ENCODE measurements around the gene RNF182.
A peak's percentile ranks its signal among the peaks of the same experiment; 100 is the strongest.
"Not testable (repeated sequence)": the region's sequence is repeated elsewhere in the genome, so short reads cannot be mapped to it uniquely, and the experiment has no call there.

RNF182 gene, protein sequence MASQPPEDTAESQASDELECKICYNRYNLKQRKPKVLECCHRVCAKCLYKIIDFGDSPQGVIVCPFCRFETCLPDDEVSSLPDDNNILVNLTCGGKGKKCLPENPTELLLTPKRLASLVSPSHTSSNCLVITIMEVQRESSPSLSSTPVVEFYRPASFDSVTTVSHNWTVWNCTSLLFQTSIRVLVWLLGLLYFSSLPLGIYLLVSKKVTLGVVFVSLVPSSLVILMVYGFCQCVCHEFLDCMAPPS

DNA sequence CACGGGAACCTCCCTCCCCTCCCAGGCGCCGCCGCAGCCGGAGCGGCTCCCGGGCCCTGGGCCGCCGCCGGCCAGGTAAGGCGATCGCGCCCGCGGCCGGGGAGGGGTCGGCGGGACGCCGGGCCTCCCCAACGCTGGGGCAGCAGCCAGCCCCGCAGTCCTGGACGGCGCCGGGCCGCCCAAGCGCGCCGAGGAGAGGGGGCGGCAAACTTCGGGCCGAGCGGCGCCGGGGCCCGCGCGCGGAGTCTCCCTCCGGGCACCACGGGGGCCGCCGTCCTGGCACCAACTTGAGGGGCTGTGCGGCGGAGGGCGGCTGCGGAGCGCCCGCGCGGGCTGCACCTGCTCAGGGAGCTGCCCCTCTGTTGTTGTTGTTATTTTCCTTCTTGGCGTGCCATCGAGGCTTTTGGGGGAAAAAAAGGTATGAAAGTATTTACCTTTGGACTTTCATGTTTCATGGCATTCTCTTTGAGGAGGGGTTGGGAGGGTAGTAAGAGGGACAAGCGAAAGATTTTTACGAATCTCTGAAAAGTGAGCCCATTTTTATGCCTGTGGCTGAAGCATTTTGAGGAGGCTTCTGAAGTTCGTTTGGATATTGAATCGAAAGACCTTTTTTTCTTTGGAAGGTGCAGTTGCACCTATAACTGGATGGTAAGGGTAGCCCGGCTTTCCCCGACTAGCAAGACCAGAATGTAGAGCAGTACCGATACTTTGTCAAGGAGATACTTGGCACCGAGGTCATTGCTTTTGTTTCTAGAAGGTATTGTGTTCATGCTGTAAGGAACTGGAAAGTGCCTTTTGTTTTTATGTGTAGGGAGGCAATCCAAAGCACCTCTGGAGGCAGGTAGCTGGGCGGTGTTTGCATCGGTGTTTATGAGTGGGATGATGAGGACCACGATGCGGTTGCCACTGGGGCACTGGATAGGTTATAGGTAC is at the start of gene RNF182:
Gene RNF182 (plus strand): TSS at position 4 of the 933 bp plus-strand sequence. CDS start 52,168 bp downstream, outside the sequence.
- intact Hi-C loops (cut with DNase I): no loop called here

DNA sequence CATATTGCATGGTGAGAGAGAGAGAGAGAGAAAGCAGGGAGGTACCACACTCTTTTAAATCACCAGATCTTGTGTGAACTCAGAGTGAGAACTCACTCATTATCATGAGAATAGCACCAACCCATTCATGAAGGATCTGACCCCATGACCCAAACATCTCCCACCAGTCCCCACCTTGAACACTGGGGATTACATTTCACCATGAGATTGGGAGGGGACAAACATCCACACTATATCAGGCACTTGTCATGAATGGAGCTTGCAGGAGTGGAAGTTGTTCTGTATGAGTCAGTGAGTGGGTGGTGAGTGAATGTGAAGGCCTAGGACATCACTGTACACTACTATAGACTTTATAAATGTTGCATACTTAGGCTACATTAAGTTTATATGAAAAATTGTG is 47.7 kb upstream of the RNF182 start:
- intact Hi-C loops (cut with DNase I): no loop called here
- no peak for DNase-seq

More for the DNA sequence above, at the start of gene RNF182:
- no peak for DNase-seq

DNA sequence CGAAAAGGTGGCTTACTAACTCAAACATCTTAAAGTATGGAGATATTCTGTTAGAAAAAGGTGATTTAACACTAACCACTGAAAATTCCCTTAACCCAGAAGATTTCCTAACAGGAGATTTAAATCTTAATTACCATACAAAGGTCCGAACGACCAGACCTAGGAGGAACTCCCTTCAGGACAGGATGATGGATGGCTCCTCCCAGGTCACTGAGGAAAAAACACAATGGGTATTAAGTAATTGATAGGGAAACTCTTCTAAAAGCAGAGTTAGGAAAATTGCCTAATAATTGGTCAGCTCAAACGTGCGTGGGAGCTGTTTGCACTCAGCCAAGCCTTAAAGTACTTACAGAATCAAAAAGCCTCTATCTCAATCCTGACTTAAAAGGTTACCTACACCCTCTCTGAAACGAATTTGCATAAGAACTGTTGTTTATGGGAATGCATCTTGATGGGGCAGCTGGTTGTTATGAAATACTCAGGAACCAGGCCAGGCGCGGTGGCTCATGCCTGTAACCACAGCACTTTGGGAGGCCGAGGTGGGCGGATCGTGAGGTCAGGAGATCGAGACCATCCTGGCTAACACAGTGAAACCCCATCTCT is 44.6 kb upstream of the RNF182 start:
- DNase-seq; intact Hi-C loops (cut with DNase I): not testable (repeated sequence)

DNA sequence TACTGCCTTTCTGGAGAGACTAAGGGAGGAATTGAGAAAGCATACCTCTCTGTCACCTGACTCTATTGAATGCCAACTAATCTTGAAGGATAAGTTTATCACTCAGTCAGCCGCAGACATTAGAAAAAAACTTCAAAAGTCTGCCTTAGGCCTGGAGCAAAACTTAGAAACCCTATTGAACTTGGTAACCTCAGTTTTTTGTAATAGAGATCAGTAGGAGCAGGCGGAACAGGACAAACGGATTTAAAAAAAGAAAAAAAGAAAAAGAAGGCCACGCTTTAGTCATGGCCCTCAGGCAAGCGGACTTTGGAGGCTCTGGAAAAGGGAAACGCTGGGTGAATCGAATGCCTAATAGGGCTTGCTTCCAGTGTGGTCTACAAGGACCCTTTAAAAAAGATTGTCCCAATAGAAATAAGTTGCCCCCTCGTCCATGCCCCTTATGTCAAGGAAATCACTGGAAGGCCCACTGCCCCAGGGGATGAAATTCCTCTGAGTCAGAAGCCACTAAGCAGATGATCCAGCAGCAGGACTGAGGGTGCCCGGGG is 43.1 kb upstream of the RNF182 start:
- intact Hi-C loops (cut with DNase I): no loop called here
- no peak for DNase-seq

DNA sequence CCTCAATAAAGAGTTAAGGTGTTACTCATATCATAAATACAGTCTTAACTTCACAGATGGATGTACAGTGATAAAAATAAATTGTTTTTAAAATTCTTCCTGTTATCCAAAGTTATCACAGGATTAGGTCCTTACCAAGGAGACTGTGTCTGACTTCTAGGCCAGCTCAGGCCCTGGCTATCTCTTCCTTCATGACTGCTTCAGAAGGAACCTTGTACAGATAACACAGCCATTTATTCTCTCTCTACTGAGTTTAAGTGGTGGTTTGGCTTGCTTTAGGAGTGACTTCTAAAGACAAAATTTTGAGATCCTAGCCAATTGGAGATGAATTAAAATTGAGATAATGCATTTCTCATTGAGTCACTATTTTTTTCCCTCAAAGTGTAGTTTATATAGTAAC is 40.8 kb upstream of the RNF182 start:
- intact Hi-C loops (cut with DNase I): no loop called here
- DNase-seq: no peak

DNA sequence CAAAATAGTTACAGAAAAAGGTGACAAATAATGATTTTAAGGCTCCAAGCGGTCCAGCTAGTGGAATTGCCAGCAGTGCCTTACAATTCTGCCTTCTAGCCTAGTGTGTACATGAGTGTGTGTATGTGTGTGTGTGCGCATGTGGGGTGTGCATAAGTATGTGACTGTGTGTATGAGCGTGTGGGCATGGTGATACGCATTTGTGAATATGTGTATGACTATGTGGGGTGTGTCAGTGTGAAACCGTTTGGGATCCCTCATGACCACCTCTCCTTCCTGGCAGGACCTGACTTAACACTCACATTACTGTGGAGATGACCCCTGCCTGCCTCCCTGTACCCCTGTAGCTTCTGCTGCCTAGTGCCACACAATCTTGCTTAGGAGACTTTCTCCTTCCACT is 40.4 kb upstream of the RNF182 start:
- intact Hi-C loops (cut with DNase I): no loop called here
- DNase-seq: no peak

DNA sequence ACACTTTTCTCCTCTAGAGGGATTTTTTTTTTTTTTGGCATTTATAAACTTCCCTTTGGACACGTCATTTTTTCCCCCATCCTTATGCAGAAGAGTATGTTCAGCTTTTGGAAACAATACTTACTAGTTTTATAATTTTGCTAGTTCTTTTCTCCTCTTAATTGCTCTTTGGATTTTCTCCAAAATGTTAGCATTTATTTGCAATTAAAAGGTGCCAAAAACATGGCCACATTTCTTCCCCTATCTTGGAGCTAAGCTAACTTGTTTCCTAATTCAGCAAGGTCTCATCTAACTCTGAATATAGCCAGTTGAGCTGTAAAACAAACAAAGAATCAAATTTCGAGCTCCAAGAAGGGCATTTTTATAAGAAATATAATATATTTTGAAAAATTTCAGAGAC is 39.2 kb upstream of the RNF182 start:
- DNase-seq: no peak
- intact Hi-C loops (cut with DNase I): no loop called here

DNA sequence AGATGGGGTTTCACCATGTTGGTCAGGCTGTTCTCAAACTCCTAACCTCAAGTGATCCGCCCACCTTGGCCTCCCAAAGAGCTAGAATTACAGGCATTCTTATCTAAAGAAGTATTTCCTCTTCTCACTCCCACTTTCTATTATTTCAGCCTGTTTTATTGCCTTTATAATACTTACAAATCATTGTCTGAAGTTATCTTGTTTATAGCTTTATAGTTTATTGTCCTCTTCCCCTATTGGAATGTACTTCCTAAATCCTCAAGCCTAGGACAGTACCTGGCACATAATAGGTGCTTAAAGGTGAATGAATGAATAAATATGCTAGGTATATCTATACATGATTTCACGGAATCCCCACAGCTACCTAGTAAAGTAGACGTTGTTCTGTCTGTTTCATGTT is 37.8 kb upstream of the RNF182 start:
- DNase-seq: no peak
- intact Hi-C loops (cut with DNase I): no loop called here

DNA sequence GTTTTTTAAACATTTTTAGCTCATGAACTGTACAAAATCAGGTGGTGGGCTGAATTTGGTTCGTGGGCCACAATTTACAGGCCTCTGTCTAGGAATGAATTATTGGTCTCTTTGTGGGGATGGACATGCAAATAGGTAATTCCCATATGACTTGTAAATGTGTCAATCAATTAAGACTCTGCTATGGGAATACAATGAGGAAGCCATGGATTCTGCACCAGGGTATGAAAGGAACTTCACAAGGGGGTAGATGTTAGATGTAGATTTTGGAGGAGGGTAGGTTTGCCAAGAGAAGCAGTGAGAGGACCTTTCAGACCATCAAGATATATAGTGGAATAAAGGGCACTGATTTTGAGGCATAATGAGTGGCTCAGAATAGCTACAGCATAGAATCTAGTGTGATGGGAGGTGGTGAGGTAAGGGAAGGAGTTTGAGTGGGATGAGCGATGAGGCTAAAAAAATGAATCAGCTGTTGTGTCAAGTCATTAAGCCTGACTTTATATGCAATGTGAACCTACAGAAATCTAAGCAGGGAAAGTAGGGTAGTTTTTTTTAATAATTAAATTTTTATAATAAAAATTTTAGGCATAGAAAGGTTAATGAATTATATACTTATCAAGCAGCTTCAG is 32.6 kb upstream of the RNF182 start:
- DNase-seq: no peak
- intact Hi-C loops (cut with DNase I): no loop called here

DNA sequence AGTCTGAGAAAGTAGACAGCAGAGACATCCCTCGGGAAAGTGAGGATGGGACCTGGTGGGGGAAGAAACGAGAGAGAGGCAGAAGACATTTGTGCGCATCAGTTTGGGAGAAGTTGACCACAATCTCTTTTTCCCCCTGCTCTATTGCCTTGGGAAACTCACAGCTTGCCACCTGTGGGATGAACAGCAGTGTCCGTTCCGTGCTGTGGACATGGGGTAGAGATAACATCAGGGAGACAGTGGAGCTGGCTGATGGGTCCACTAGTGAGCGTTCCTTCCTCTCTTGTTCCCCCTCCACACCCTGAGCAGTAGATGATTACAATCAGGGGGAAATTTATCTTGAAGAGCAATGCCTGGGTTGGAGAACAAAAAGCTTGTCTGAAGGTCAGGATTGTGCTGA is 21.8 kb upstream of the RNF182 start:
- intact Hi-C loops (cut with DNase I): no loop called here

DNA sequence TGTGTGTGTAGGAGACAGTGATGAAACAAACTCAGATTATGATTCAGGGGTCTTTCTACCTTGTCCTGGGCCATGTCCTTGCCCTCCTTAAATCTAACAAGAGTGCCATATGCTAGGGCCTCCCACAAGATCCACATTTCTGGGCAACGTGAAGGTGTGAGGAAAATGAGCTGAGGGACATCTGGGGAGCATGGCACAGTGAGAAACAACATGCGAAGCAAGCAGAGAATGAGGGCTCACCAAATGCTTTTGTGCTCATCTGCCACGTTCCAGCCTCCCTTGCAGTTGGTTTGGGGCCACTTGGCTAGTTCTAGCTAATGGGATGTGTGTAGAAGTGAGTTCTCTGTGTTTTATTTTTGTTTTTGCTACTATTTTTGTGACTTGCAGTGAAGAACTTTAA is 21.4 kb upstream of the RNF182 start:
- intact Hi-C loops (cut with DNase I): no loop called here
- peak in 6 of 10 donors; percentile 16 to 88 (median 49) for DNase-seq

More for the DNA sequence above, 21.8 kb upstream of the RNF182 start:
- DNase-seq: no peak

DNA sequence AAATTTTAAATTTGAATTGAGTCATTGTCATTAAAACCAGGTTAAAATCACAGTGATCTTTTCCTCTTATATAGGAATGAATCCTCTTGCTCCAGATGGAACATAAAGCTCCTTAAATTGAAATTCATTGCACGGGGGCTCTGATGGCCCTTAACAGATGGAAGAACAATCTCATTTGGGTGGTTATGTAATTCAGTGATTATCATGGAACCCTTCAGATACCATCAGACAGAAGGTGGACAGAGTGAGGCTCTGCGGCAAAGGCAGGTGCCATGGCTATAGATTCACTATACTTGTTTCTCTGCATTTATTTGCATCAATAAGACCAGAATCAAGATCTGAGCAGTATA is 17.8 kb upstream of the RNF182 start:
- DNase-seq: no peak
- intact Hi-C loops (cut with DNase I): no loop called here

DNA sequence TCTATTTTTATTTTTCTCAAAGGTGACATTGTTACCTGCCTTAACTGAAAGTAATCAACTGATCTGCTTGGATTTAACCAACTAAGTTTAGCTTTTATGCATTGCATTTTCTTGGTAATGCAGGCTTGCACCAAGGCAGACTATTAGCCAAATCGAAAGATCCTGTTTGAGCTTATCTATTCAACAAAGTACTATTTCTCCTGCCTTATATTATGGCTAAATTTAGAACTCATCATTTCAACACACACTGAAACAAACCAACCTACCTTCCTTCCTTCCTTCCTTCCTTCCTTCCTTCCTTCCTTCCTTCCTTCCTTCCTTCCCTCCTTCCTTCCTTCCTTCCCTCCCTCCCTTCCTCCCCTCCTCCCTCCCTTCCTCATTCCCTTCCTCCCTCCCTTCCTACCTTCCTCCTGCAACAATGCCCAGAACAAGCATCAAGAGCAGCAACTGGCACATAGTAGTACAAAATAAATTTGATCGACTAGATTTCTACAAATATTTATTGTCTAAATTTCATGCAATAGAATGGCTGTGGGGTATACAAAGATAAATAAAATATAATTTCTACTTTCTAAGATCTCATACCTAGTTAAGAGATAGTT is 17.0 kb upstream of the RNF182 start:
- intact Hi-C loops (cut with DNase I): no loop called here
- no peak for DNase-seq

DNA sequence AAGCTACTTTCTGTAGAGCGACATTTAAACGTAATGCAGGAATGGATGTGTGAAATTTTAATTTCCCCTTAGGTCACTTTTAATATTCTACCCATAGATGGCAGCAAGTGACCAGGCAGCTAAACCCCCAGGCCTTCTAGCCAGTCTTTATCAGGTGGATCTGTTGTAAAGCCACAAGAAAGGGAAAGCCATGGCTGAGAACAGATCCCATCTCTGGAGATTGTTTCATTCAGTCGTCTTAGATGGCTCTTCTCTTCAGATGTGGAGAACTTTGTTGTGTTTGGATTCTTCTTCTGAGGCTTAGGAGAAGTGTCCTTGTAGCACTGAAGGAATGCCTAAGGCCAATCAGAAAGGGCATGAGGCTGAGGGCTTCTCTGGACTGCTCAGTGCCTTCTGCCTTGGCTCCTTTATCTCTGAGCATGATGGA is 15.8 kb upstream of the RNF182 start:
- DNase-seq: peak in 4 of 10 donors; percentile 20 to 72 (median 30)

DNA sequence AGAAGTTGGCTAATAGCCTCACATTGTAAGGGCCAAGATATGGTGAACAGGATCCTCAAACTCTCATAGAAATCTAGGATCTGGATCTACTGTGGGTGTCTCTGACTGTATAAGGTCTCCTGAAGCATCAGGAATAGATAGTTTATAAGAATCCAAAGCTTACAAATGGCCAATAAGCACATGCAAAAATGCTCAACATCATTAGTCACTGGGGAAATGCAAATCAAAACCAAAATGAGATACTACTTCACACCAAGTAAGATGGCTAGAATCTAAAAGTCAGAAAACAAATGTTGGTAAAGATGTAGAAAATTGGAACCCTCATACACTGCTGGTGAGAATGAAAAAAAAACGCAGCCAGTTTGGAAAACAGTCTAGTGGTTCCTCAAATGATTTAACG is 14.3 kb upstream of the RNF182 start:
- intact Hi-C loops (cut with DNase I): no loop called here

More for the DNA sequence above, 15.8 kb upstream of the RNF182 start:
- intact Hi-C loops (cut with DNase I): loop anchor here (1.0 kb wide), 2 partner anchors 157 to 235 kb away; no protein-coding TSS in a partner anchor

DNA sequence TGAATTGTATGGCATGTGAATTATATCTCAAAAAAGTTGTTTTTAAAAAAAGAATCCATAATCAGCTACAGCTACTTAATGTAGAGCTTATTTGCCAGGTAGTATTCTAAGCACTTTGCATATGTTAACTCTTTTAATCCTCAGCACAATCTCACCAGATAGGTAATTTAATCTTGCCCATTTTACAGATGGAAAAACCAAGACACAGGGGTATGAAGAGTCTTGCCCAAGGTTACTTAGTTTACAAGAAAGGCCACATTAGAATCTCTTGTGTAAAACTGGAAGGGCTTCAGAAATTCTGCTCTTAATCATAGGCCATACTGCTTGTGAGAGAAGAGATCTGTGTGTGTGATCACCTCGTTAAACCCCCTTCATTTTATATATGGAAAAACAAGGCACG is 13.4 kb upstream of the RNF182 start:
- intact Hi-C loops (cut with DNase I): no loop called here
- no peak for DNase-seq

More for the DNA sequence above, 14.3 kb upstream of the RNF182 start:
- DNase-seq: no peak

DNA sequence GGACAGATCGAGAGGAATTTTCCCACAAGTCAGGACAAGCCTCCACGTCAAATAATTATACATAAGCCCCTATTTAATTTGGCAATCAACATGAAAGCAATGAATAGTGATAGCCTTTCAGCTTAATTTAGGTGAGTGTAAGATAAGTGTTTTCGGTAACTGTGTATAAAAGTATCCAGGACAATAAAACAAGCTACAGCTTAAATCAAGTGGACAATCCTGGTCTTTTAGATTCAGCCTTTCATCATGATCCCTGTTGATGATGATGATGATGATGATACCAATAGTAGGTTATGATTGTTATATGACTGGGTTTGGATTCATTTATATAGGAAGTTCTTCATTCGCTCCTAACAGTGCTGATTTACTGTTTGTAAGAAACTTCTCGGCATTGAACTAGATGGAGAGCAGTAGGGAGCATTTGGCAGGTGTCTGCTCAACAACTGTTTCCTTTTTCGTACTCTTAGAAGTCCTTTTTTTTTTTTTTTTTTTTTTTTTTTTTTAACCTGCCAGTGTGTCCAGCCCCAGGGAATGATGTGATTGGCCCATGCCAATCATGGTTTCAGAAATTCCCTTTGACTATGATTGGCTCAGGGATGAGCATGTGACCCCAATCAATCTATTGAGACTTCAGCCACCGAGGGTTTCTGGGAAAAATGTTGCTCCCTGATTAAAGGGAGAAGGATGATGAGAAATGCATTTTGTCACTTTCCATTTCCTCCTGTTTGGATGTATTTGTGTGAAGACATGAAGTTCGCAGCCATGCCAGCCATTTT is 11.3 kb upstream of the RNF182 start:
- intact Hi-C loops (cut with DNase I): no loop called here
- no peak for DNase-seq

DNA sequence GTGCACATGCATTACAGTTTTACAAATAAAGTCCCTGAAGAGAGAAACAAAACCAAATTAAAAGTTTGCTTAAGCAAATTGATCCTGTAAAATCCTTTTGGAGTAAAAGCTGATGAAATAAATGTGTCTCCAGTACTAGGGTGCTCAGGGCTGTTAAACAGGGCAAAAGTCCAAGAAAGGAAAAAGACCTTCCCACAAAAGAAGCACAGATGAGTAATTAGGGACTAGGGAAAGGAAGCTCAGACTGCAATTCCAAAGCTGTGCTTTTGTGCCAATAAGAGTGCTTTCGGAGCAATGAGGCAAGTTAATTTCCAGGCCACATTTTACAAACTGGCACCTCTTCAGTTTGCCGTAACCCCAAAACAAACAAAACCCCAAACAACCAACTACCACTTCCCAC is 10.4 kb upstream of the RNF182 start:
- DNase-seq: no peak
- intact Hi-C loops (cut with DNase I): no loop called here

DNA sequence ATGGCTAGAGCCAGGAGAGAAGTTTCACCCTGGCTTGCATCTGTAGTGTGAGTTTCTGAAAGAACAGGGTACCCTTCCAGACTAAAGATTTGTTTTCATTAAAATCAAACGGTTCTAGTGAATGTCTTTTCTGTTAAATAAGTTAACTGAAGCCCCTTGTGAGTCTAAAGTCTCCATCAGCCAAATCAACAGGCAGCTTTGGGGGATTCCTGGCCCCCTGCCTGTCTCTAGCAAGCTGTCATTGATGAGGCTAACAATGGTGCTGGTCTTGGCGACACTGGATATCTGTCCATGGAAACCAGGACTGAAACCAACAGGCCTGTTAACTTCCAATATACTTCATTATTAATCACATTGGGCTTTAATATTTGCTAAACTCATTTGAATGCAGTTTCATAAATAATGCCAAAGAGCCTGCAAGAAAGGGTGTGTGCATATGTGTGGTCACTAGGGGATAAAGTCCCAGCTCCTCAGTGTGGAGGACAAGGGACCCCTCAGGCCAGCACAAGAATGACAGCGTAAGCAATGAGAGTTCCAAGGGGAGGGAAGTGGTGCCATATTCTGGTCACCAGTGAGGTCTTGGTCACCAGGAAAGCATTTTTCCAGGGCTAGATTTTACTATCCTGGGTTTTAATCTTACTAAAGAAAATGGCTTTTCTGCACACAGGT is 9.1 kb upstream of the RNF182 start:
- intact Hi-C loops (cut with DNase I): no loop called here
- DNase-seq: peak in 5 of 10 donors; percentile 18 to 82 (median 36)

Measured in posterior cingulate gyrus (tissue), 11 donors.